Transverse colon (tissue), 4 donors: ENCODE data around the gene TMEM72.

Source experiments
- EP300 ChIP-seq: sonication (generic); formaldehyde crosslinking; IDR thresholded peaks from one replicate; pipeline ENCODE4 v1.6.1; 2017; ENCODE audit warnings: antibody characterized with exemption, low read depth
- POLR2A ChIP-seq: fragments of 450-650 bp; IDR thresholded peaks from one replicate; pipeline ENCODE4 v1.6.1; 2016; ENCODE audit warnings: antibody characterized with exemption, mild to moderate bottlenecking, moderate library complexity
- POLR2AphosphoS5 ChIP-seq, 3 donors: sonication (generic); formaldehyde crosslinking; IDR thresholded peaks; one replicate each; pipeline ENCODE4 v1.6.1; 2016; ENCODE audit warnings: antibody characterized with exemption in 3 of 3
- TF ChIP-seq, protein P1 (sequence below), 5 experiments: fragments of 200-600 bp in 3 of 5; fragments of 450-650 bp in 2 of 5; sonication (generic) in 3 of 5; IDR thresholded peaks; 1 replicate in 2 of 5; 2 replicates in 3 of 5; pipeline ENCODE4 v1.5.1; 2016 to 2017; ENCODE audit warnings: antibody characterized with exemption in 5 of 5, inconsistent platforms in 3 of 5, mild to moderate bottlenecking in 2 of 5, moderate library complexity in 1 of 5

- TF ChIP-seq, protein P1, sequence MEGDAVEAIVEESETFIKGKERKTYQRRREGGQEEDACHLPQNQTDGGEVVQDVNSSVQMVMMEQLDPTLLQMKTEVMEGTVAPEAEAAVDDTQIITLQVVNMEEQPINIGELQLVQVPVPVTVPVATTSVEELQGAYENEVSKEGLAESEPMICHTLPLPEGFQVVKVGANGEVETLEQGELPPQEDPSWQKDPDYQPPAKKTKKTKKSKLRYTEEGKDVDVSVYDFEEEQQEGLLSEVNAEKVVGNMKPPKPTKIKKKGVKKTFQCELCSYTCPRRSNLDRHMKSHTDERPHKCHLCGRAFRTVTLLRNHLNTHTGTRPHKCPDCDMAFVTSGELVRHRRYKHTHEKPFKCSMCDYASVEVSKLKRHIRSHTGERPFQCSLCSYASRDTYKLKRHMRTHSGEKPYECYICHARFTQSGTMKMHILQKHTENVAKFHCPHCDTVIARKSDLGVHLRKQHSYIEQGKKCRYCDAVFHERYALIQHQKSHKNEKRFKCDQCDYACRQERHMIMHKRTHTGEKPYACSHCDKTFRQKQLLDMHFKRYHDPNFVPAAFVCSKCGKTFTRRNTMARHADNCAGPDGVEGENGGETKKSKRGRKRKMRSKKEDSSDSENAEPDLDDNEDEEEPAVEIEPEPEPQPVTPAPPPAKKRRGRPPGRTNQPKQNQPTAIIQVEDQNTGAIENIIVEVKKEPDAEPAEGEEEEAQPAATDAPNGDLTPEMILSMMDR (IDR thresholded peaks at IDR 0.05) = no peak
- TF ChIP-seq POLR2A (no peak), EP300 (no peak), POLR2AphosphoS5 (IDR thresholded peaks at IDR 0.05) (no peak)
These were observed 12.5 kb upstream of the TMEM72 start for GRCh38 chr10:44898665-44899064.
